IMR-90 (cell line): ENCODE measurements around the gene RADIL.

Source experiments
- BHLHE40 ChIP-seq: fragments of 150-350 bp; IDR thresholded peaks from 2 replicates; pipeline ENCODE4 v1.6.1; 2016; ENCODE audit warnings: mild to moderate bottlenecking, low read depth, low read length
- CEBPB ChIP-seq: IDR thresholded peaks from 2 replicates; pipeline ENCODE4 v1.6.1; 2012; ENCODE audit warnings: low read depth, low read length, improper control_type of control experiment
- ELK1 ChIP-seq: fragments of 150-350 bp; IDR thresholded peaks from 2 replicates; pipeline ENCODE4 v1.6.1; 2016; ENCODE audit warnings: low read depth, mild to moderate bottlenecking, low read length, moderate library complexity, borderline replicate concordance
- FOS ChIP-seq: fragments of 150-350 bp; IDR thresholded peaks from 2 replicates; pipeline ENCODE4 v1.6.1; 2016; ENCODE audit warnings: low read depth, low read length
- MAFK ChIP-seq: IDR thresholded peaks from 2 replicates; pipeline ENCODE4 v1.6.1; 2012; ENCODE audit warnings: low read depth, low read length, improper control_type of control experiment
- MAZ ChIP-seq: IDR thresholded peaks from 2 replicates; pipeline ENCODE4 v1.6.1; 2012; ENCODE audit warnings: low read depth, mild to moderate bottlenecking, low read length, improper control_type of control experiment, moderate library complexity, borderline replicate concordance
- NFE2L2 ChIP-seq: fragments of 150-350 bp; IDR thresholded peaks from 2 replicates; pipeline ENCODE4 v1.6.1; 2016; ENCODE audit warnings: low read depth, mild to moderate bottlenecking, low read length
- POLR2A ChIP-seq: IDR thresholded peaks from 2 replicates; pipeline ENCODE4 v1.6.1; 2012; ENCODE audit warnings: mild to moderate bottlenecking, low read depth, low read length
- RAD21 ChIP-seq: IDR thresholded peaks from 2 replicates; pipeline ENCODE4 v1.6.1; 2012; ENCODE audit warnings: low read length, improper control_type of control experiment
- RCOR1 ChIP-seq: IDR thresholded peaks from 2 replicates; pipeline ENCODE4 v1.6.1; 2012; ENCODE audit warnings: mild to moderate bottlenecking, low read length, improper control_type of control experiment; ENCODE audit not compliant: insufficient replicate concordance
- SMC3 ChIP-seq: fragments of 150-350 bp; IDR thresholded peaks from 2 replicates; pipeline ENCODE4 v1.6.1; 2016; ENCODE audit warnings: low read depth, mild to moderate bottlenecking, antibody characterized with exemption, low read length, moderate library complexity
- USF2 ChIP-seq: fragments of 150-350 bp; IDR thresholded peaks from 2 replicates; pipeline ENCODE4 v1.6.1; 2017; ENCODE audit warnings: mild to moderate bottlenecking, antibody characterized with exemption, low read length, low read depth
- TF ChIP-seq, protein P1 (sequence below): conservative IDR thresholded peaks from 2 replicates; pipeline ENCODE4 v1.5.1; 2012; ENCODE audit warnings: mild to moderate bottlenecking, low read depth, low read length, improper control_type of control experiment

DNA sequence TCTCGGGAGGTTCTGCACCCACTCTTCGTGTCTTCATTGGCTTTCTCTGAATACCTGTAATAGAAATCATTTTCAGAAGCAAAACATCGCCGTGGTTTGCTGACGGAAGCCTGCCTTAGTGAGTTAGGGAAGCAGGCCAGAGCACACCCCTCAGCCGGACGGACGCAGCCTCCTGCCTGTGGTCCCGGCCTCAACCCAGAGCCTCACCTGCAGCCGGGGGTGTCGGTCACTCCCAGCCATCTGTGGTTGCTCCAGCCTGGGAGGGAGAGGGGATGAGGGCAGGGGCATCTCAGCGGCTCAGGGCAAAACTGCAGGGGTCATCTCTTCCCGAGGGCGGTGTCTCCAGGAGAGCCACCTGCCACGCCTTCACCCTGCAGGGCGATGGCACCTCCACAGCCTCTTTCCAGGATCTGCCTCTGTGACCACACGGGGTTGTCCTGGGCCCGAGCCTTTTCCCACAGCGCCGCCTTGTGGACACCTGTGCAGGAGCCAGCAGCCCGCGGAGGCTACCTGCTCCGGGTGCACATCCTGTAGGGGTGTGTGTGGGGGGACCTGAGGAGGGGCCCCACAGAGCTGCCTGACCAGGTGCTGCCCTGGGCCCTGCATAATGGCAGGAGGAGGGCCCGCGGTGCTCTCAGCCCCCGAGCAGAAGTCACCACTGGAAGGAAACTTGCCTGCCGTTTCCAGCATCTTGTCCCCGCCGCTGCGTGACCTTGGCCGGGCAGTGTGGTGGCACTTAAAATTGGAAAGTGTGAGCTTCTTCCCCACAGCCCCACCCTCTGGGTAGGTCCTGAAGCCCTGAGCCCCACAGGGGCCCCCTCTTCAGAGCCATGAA lies 129.7 kb downstream of the RADIL start:
- TF ChIP-seq, protein P1, sequence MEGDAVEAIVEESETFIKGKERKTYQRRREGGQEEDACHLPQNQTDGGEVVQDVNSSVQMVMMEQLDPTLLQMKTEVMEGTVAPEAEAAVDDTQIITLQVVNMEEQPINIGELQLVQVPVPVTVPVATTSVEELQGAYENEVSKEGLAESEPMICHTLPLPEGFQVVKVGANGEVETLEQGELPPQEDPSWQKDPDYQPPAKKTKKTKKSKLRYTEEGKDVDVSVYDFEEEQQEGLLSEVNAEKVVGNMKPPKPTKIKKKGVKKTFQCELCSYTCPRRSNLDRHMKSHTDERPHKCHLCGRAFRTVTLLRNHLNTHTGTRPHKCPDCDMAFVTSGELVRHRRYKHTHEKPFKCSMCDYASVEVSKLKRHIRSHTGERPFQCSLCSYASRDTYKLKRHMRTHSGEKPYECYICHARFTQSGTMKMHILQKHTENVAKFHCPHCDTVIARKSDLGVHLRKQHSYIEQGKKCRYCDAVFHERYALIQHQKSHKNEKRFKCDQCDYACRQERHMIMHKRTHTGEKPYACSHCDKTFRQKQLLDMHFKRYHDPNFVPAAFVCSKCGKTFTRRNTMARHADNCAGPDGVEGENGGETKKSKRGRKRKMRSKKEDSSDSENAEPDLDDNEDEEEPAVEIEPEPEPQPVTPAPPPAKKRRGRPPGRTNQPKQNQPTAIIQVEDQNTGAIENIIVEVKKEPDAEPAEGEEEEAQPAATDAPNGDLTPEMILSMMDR, result peak; percentile 71
- TF ChIP-seq RAD21 (peak; percentile 81), POLR2A (0 out of 2 replicates have a peak, but pooled peaks have one; percentile 30), USF2 (no peak), ELK1 (no peak), RCOR1 (no peak), MAZ (no peak), BHLHE40 (no peak), NFE2L2 (no peak), MAFK (no peak), CEBPB (no peak), SMC3 (peak; percentile 81), FOS (no peak)
